IMR-90 (cell line): ENCODE results near the gene JPH3. TPM values are rescaled to one million over a fixed set of nuclear protein-coding genes. Genes with fewer than 3 reads are reported as not detected.
"Not testable (repeated sequence)": the region's sequence is repeated elsewhere in the genome, so short reads cannot be mapped to it uniquely, and the experiment has no call there.

ENCODE experiments used
- ATAC-seq: fragments of 200-7000 bp; cut with Tn5 transposase; 2 replicates; pipeline ENCODE4 v1.9.1; 2020; ENCODE audit warnings: low read depth, mild to moderate bottlenecking, moderate library complexity
- BruUV-seq: library from RNA; stranded (reverse); fragments of 400-500 nt; replicated peaks from 2 replicates; lab custom pipeline; 2021; lab: Mats Ljungman, UMichigan
- CTCF ChIA-PET: fragments of 300-600 bp; formaldehyde crosslinking; extraction: SDS; loops from one replicate; lab custom pipeline; 2021; ENCODE audit warnings: antibody characterized with exemption; lab: Yijun Ruan, JAX
- POLR2A ChIA-PET: fragments of 300-600 bp; sonication (Branson Sonifier 250); formaldehyde crosslinking; loops from one replicate; lab custom pipeline; 2022; ENCODE audit warnings: antibody characterized with exemption; ENCODE audit not compliant: unreplicated experiment; lab: Charles Lee
- DNase-seq: peaks from one replicate; pipeline ENCODE4 v3.0.0; 2013
- H2AFZ ChIP-seq: replicated peaks from 2 replicates; pipeline ENCODE3; 2013; ENCODE audit warnings: low read length, mild to moderate bottlenecking; ENCODE audit not compliant: poor library complexity
- H2AK5ac ChIP-seq: 2 replicates; pipeline ENCODE4 v1.6.1; 2013; ENCODE audit warnings: low read depth, low read length, inconsistent platforms
- H2AK9ac ChIP-seq: replicated peaks from 2 replicates; pipeline ENCODE3; 2013; ENCODE audit warnings: mild to moderate bottlenecking, low read depth, low read length, moderate library complexity; ENCODE audit not compliant: poor library complexity
- H2BK120ac ChIP-seq: 2 replicates; pipeline ENCODE4 v1.6.1; 2013; ENCODE audit warnings: low read depth, low read length, inconsistent platforms
- H2BK15ac ChIP-seq: 3 replicates; pipeline ENCODE4 v1.6.1; 2013; ENCODE audit warnings: low read depth, low read length, inconsistent platforms
- H2BK20ac ChIP-seq: 2 replicates; pipeline ENCODE4 v1.6.1; 2013; ENCODE audit warnings: low read depth, mild to moderate bottlenecking, inconsistent platforms, low read length, moderate library complexity
- H2BK5ac ChIP-seq: 2 replicates; pipeline ENCODE4 v1.6.1; 2013; ENCODE audit warnings: mild to moderate bottlenecking, low read depth, low read length, inconsistent platforms; ENCODE audit not compliant: poor library complexity, severe bottlenecking
- H3K14ac ChIP-seq: replicated peaks from 2 replicates; pipeline ENCODE4 v1.6.1; 2013; ENCODE audit warnings: low read depth, low read length, inconsistent platforms
- H3K18ac ChIP-seq: 2 replicates; pipeline ENCODE4 v1.6.1; 2013; ENCODE audit warnings: low read depth, low read length, control low read depth
- H3K23ac ChIP-seq: 2 replicates; pipeline ENCODE4 v1.6.1; 2013; ENCODE audit warnings: low read depth, low read length, inconsistent platforms
- H3K27ac ChIP-seq: 2 replicates; pipeline ENCODE4 v1.5.1; 2013; ENCODE audit warnings: mild to moderate bottlenecking, control low read depth, low read length; ENCODE audit not compliant: insufficient read depth
- H3K27me3 ChIP-seq: 2 replicates; pipeline ENCODE4 v1.6.1; 2013; ENCODE audit warnings: low read length; ENCODE audit not compliant: control insufficient read depth, insufficient read depth
- H3K36me3 ChIP-seq: 2 replicates; pipeline ENCODE4 v1.6.1; 2013; ENCODE audit warnings: low read length, mixed read lengths; ENCODE audit not compliant: control insufficient read depth, insufficient read depth
- H3K4ac ChIP-seq: 2 replicates; pipeline ENCODE4 v1.6.1; 2013; ENCODE audit warnings: low read depth, low read length, inconsistent platforms
- H3K4me1 ChIP-seq: 2 replicates; pipeline ENCODE4 v1.6.1; 2013; ENCODE audit warnings: low read length, mixed read lengths; ENCODE audit not compliant: control insufficient read depth, insufficient read depth
- H3K4me2 ChIP-seq: 2 replicates; pipeline ENCODE4 v1.6.1; 2013; ENCODE audit warnings: low read depth, mild to moderate bottlenecking, control low read depth, low read length, moderate library complexity
- H3K4me3 ChIP-seq: 2 replicates; pipeline ENCODE4 v1.5.1; 2013; ENCODE audit warnings: low read depth, mild to moderate bottlenecking, control low read depth, low read length, moderate library complexity; ENCODE audit not compliant: insufficient read depth
- H3K56ac ChIP-seq: 2 replicates; pipeline ENCODE4 v1.6.1; 2013; ENCODE audit warnings: low read length, inconsistent platforms; ENCODE audit not compliant: insufficient read depth; ENCODE audit errors: extremely low read depth
- H3K79me1 ChIP-seq, 2 experiments: 2 replicates each; pipeline ENCODE4 v1.6.1; 2013; ENCODE audit warnings: low read length in 2 of 2, inconsistent platforms in 1 of 2, low read depth in 1 of 2
- H3K9ac ChIP-seq: 2 replicates; pipeline ENCODE4 v1.6.1; 2013; ENCODE audit warnings: low read depth, low read length, control low read depth
- H3K9me1 ChIP-seq: 2 replicates; pipeline ENCODE4 v1.6.1; 2013; ENCODE audit warnings: low read length, inconsistent platforms; ENCODE audit not compliant: insufficient read depth
- H3K9me3 ChIP-seq: 2 replicates; pipeline ENCODE4 v1.6.1; 2013; ENCODE audit warnings: low read length; ENCODE audit not compliant: control insufficient read depth, insufficient read depth
- H4K20me1 ChIP-seq: 2 replicates; pipeline ENCODE4 v1.6.1; 2013; ENCODE audit warnings: low read length, inconsistent platforms; ENCODE audit not compliant: insufficient read depth
- H4K5ac ChIP-seq: 2 replicates; pipeline ENCODE4 v1.6.1; 2013; ENCODE audit warnings: mild to moderate bottlenecking, low read depth, low read length, control low read depth
- H4K8ac ChIP-seq, 2 experiments: 2 replicates each; pipeline ENCODE4 v1.6.1; 2013; ENCODE audit warnings: low read depth in 2 of 2, low read length in 2 of 2, control low read depth in 1 of 2, inconsistent platforms in 1 of 2
- H4K91ac ChIP-seq: 2 replicates; pipeline ENCODE4 v1.6.1; 2013; ENCODE audit warnings: low read depth, low read length, inconsistent platforms; ENCODE audit not compliant: insufficient read depth
- WGBS, 2 experiments: methylation state at CpG; one replicate each; pipeline versions ENCODE4 v1.1.5 to v1.1.7; 2013; ENCODE audit warnings: missing lambda C conversion rate in 2 of 2; ENCODE audit not compliant: insufficient read length in 1 of 2; ENCODE audit errors: extremely low coverage in 2 of 2; 5-methylcytosine and 5-hydroxymethylcytosine counted together
- dilution Hi-C: fragments of 300-500 bp; cut with HindIII; formaldehyde crosslinking; loops from one replicate; pipeline ENCODE4 v1.14.3; 2018; ENCODE audit warnings: low sequenced_read_pairs; ENCODE audit not compliant: unreplicated experiment
- in situ Hi-C: fragments of 300-500 bp; cut with MboI; formaldehyde crosslinking; loops from 3 replicates; pipeline ENCODE4 v1.14.3; 2019; ENCODE audit warnings: low sequenced_read_pairs, inconsistent platforms, mixed read lengths
- intact Hi-C: fragments of 100-400 bp; cut with micrococcal nuclease; formaldehyde crosslinking; loops from 2 replicates; pipeline ENCODE4 v1.10.0; 2022
- polyA plus RNA-seq, 3 experiments: library from polyadenylated mRNA; depleted of rRNA; stranded (reverse); fragments of >200 nt; gene quantifications; 2 replicates each; pipeline ENCODE4 v1.2.3, GENCODE V29; 2012; ENCODE audit warnings: low replicate concordance in 1 of 3
- total RNA-seq: library from RNA; depleted of rRNA; stranded (reverse); fragments of >200 nt; gene quantifications from 2 replicates; pipeline ENCODE4 v1.2.3, GENCODE V29; 2012

Gene JPH3
- total and polyA plus RNA-seq, 2 of the 4 experiments (the other 2 are of a cell fraction) = 0.03 TPM; not detected in 1

DNA sequence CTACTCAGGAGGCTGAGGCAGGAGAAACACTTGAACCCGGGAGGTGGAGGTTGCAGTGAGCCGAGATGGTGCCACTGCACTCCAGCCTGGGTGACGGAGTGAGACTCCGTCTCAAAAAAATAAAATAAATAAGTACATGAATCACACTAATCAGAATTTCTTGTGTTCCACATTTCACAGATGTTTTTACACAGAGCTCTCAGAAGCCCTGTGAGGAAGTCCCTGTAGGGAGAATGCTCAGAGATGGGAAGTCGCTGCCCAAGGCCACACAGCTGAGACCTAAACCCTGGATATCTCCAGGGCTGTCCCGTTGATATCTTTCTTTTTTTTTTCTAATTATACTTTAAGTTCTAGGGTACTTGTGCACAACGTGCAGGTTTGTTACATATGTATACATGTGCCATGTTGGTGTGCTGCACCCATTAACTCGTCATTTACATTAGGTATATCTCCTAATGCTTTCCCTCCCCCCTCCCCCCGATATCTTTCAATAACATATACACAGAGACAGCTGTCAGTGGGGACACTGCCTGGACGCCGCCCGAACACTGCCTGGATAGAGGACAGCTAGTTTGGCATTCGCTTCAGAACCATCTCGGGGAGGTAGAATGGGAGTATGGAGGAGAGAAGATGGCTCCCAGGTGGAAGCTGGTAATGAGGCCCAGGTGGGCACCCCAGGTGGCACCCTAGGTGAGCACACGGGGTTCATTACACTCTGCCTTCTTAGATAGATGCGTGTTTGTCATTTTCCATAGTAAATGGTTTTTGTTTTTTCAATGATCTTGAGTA, 24.0 kb upstream of the JPH3 start:
- BruUV-seq = not testable (repeated sequence)
- H3K4me1 ChIP-seq = peaks cover 15% of the 10 kb centered on the region
- WGBS, 2 experiments = no CpG with 5 or more reads among the region's 16 CpGs

More for the DNA sequence above, 24.0 kb upstream of the JPH3 start:
- H3K4me3 ChIP-seq, H3K56ac ChIP-seq, H2AK9ac ChIP-seq, H4K91ac ChIP-seq, H4K20me1 ChIP-seq, H3K14ac ChIP-seq, POLR2A ChIA-PET, H3K4ac ChIP-seq, H3K36me3 ChIP-seq, H3K79me1 ChIP-seq, H2BK5ac ChIP-seq, H3K18ac ChIP-seq, H2AFZ ChIP-seq, intact Hi-C loops, H3K27ac ChIP-seq, H3K23ac ChIP-seq, H4K8ac ChIP-seq, H3K9me3 ChIP-seq, dilution Hi-C loops, H2BK120ac ChIP-seq, H4K5ac ChIP-seq, H3K4me2 ChIP-seq, H3K9ac ChIP-seq, H2BK15ac ChIP-seq, H2BK20ac ChIP-seq, ATAC-seq: not testable (repeated sequence)
- peaks cover 11% of the 10 kb centered on the region for H3K9me1 ChIP-seq
- CTCF ChIA-PET = interaction anchor here (0.7 kb wide), 1 partner anchor 11 kb away, joined by 3 read pairs; no protein-coding TSS in a partner anchor
- 0 out of 2 replicates have a peak overlapping the region, but pooled peaks have one; percentile 28 for H2AK5ac ChIP-seq
- peak; percentile 15 for DNase-seq
- peaks cover 10% of the 10 kb centered on the region; the same call in 1 of the 2 replicates for H3K27me3 ChIP-seq
- in situ Hi-C loops = loop anchor here (10.0 kb wide), 1 partner anchor 154 kb away; no protein-coding TSS in a partner anchor
